Prostate gland (tissue), 2 donors: ENCODE results near the gene VTA1. TPM values are rescaled to one million over a fixed set of nuclear protein-coding genes. Genes with fewer than 3 reads are reported as not detected.

Source experiments
- DNase-seq: peaks from one replicate; pipeline ENCODE4 v3.0.0-alpha.2; 2019; ENCODE audit warnings: low spot score
- H3K27ac ChIP-seq, 2 donors: fragments of 200-600 bp; sonication (generic); 2 replicates each; pipeline ENCODE4 v1.5.1; 2017 to 2019
- H3K27me3 ChIP-seq: fragments of 200-600 bp; sonication (generic); replicated peaks from 2 replicates; pipeline ENCODE4 v1.5.1; 2019; ENCODE audit not compliant: insufficient read depth
- H3K36me3 ChIP-seq, 2 donors: fragments of 200-600 bp; sonication (generic); 1 replicate in 1 of 2; 2 replicates in 1 of 2; pipeline versions ENCODE4 v1.5.1 to v1.8.1; 2017 to 2019
- H3K4me1 ChIP-seq: fragments of 200-600 bp; sonication (generic); replicated peaks from 2 replicates; pipeline ENCODE4 v1.5.1; 2019
- H3K4me3 ChIP-seq, 2 donors: fragments of 200-600 bp; sonication (generic); 2 replicates each; pipeline ENCODE4 v1.5.1; 2017 to 2019
- H3K9me3 ChIP-seq: fragments of 200-600 bp; sonication (generic); 2 replicates; pipeline ENCODE4 v1.5.1; 2017
- POLR2A ChIP-seq: fragments of 450-650 bp; IDR thresholded peaks from one replicate; pipeline ENCODE4 v1.6.1; 2016; ENCODE audit warnings: antibody characterized with exemption, mild to moderate bottlenecking
- POLR2AphosphoS5 ChIP-seq: sonication (generic); formaldehyde crosslinking; IDR thresholded peaks from one replicate; pipeline ENCODE4 v1.6.1; 2017; ENCODE audit warnings: antibody characterized with exemption
- WGBS: methylation state at CpG from one replicate; pipeline ENCODE4 v1.1.5; 2018; 5-methylcytosine and 5-hydroxymethylcytosine counted together
- intact Hi-C: fragments of 100-400 bp; cut with DNase I; formaldehyde crosslinking; loops from one replicate; pipeline ENCODE4 v1.14.2; 2022
- total RNA-seq, 2 donors: library from RNA; depleted of rRNA; stranded (reverse); fragments of >200 nt; gene quantifications; one replicate each; pipeline ENCODE4 v1.1.0, GENCODE V29; 2016
- TF ChIP-seq, protein P1 (sequence below), 4 experiments: fragments of 200-600 bp in 2 of 4; fragments of 450-650 bp in 2 of 4; sonication (generic) in 2 of 4; IDR thresholded peaks; 1 replicate in 3 of 4; 2 replicates in 1 of 4; pipeline ENCODE4 v1.5.1; 2016 to 2019; ENCODE audit warnings: antibody characterized with exemption in 4 of 4, mild to moderate bottlenecking in 2 of 4, moderate library complexity in 2 of 4

Gene VTA1
- total RNA-seq, 2 donors from 2014 or later = 38.5 to 44.7 TPM

DNA sequence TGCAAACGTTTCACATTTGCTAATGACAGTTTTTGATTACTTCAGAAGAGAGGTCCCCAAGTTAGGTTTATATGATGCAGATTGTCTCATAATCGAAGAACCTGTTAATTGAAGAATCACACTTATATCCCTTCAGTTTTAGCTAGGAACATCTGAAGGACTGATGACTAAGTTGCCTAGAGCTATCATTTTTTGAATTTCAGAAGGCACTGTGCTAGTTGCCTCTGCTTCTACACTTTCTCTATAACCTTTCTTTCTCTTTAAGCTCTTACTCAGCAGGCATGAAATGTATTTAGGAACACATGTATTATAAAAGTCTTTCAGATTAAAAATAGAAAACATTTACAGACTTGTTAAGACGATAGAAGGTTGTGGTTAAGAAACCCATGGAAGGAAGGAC is 28.7 kb upstream of the VTA1 start:
- Histone ChIP-seq H3K36me3 (no peaks in the 10 kb centered on the region), H3K27me3 (no peaks in the 10 kb centered on the region), H3K4me1 (no peaks in the 10 kb centered on the region), H3K9me3 (no peaks in the 10 kb centered on the region), H3K27ac (no peak overlapping the region), H3K4me3 (no peak overlapping the region)
- TF ChIP-seq POLR2A (no peak), POLR2AphosphoS5 (no peak)
- TF ChIP-seq, protein P1, sequence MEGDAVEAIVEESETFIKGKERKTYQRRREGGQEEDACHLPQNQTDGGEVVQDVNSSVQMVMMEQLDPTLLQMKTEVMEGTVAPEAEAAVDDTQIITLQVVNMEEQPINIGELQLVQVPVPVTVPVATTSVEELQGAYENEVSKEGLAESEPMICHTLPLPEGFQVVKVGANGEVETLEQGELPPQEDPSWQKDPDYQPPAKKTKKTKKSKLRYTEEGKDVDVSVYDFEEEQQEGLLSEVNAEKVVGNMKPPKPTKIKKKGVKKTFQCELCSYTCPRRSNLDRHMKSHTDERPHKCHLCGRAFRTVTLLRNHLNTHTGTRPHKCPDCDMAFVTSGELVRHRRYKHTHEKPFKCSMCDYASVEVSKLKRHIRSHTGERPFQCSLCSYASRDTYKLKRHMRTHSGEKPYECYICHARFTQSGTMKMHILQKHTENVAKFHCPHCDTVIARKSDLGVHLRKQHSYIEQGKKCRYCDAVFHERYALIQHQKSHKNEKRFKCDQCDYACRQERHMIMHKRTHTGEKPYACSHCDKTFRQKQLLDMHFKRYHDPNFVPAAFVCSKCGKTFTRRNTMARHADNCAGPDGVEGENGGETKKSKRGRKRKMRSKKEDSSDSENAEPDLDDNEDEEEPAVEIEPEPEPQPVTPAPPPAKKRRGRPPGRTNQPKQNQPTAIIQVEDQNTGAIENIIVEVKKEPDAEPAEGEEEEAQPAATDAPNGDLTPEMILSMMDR (IDR thresholded peaks at IDR 0.05) = no peak
- DNase-seq = no peak
- intact Hi-C loops = no loop called here
- 81% methylated on average over 3 of the region's 3 CpGs for WGBS

DNA sequence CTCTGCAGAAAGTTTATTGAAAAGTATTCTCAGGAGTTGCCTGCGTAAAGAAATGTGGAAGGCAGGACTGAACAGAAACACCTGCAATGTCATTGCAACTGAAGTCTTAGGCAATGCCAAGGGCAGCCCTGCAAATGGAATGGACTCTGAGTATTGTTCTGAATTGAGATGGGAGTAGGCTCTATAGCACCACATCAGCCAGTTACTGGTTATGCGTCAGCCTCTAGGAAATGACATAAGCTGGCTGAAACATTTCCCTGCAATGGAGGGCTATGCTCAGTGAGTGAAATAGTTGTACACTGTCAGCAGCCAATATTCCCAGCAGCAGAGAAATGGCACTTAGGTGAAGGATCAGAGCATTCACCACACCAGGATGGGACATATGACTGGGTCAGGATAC is 28.1 kb upstream of the VTA1 start:
- Histone ChIP-seq H3K36me3 (no peaks in the 10 kb centered on the region), H3K4me3 (no peak overlapping the region), H3K27ac (no peak overlapping the region), H3K9me3 (no peaks in the 10 kb centered on the region), H3K27me3 (no peaks in the 10 kb centered on the region), H3K4me1 (no peaks in the 10 kb centered on the region)
- intact Hi-C loops = no loop called here
- TF ChIP-seq, protein P1 (IDR thresholded peaks at IDR 0.05) = no peak
- TF ChIP-seq POLR2AphosphoS5 = no peak
- no peak for TF ChIP-seq POLR2A
- WGBS = 80% methylated on average over 2 of the region's 2 CpGs
- DNase-seq = no peak

DNA sequence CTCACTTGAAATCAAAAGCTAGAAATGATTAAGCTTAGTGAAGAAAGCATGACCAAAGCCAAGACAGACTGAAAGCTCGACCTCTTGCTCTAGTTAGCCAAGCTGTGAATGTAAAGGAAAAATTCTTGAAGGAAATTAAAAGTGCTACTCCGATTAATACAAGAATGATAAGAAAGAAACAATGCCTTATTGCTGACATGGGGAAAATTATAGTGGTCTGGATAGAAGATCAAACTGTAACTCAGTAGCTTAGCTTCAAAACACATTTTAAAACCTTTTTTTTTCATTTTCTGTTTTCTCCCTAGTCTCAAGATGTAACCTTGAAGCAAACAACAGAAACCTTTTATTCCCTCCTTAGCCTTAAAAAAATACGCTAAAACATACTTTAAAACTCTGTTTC is 25.7 kb upstream of the VTA1 start:
- TF ChIP-seq, protein P1 (IDR thresholded peaks at IDR 0.05) = no peak
- no peak for TF ChIP-seq POLR2AphosphoS5
- no peak for TF ChIP-seq POLR2A
- no peak for DNase-seq
- WGBS = 88% methylated on average over 3 of the region's 3 CpGs
- H3K36me3 ChIP-seq = no peaks in the 10 kb centered on the region
- H3K27ac ChIP-seq = no peak overlapping the region
- H3K27me3 ChIP-seq = no peaks in the 10 kb centered on the region
- intact Hi-C loops = no loop called here
- H3K4me3 ChIP-seq = no peak overlapping the region
- H3K4me1 ChIP-seq = no peaks in the 10 kb centered on the region
- H3K9me3 ChIP-seq = no peaks in the 10 kb centered on the region

DNA sequence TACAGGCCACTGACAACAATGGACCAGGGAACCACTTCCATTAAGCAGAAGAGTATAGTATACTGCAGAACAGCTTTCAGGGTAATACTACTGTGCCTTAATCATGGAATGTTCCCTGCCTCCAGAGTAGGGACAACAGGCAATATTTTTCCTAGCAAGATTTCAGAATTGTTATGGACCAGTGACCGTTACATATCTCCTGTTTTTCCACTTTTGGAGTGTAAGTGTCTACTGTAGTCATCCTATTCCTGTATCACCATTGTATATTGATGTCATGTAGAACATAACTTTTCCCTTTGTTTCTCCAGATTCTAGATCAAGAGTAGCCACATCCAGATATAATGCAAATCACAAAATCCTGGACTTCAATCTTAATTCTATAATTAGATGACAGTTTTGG is 16.2 kb upstream of the VTA1 start:
- Histone ChIP-seq H3K4me3 (no peak overlapping the region), H3K27ac (no peak overlapping the region), H3K9me3 (no peaks in the 10 kb centered on the region), H3K4me1 (no peaks in the 10 kb centered on the region), H3K36me3 (no peaks in the 10 kb centered on the region), H3K27me3 (no peaks in the 10 kb centered on the region)
- intact Hi-C loops = no loop called here
- DNase-seq = no peak
- 89% methylated on average over 1 of the region's 1 CpG for WGBS
- TF ChIP-seq POLR2AphosphoS5 (no peak), POLR2A (no peak)
- TF ChIP-seq, protein P1 (IDR thresholded peaks at IDR 0.05) = no peak

DNA sequence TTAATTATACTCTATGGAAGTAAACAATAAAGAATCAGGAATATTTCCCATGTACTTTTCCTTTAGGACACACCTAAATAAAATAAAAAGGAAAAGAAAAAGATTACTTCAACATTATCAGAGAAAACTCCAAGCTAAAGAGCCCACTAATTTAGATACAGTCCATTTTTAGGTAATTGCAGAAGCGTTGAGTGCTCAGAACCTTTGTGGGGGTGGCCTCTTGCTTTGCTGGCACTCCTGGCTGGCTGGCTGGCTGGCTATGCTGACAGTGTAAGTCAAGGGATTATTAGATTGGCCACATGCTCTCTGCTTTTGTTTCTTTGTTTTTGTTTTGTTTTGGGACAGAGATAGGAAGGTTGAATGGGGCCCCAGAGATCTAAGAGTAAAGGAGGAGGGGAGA is 14.4 kb upstream of the VTA1 start, which contains the start of gene GJE1:
GJE1 (plus strand) TSS at position 301 of the 400 bp plus-strand sequence. CDS start 234 bp downstream, outside the sequence.
- intact Hi-C loops = no loop called here
- Histone ChIP-seq H3K27ac (no peak within 1 kb of the TSS), H3K9me3 (no peaks in the 10 kb centered on the region), H3K4me3 (no peak within 1 kb of the TSS), H3K36me3 (no peaks in the 10 kb centered on the region), H3K27me3 (no peaks in the 10 kb centered on the region), H3K4me1 (no peaks in the 10 kb centered on the region)
- no peak for DNase-seq
- no peak for TF ChIP-seq POLR2AphosphoS5
- no peak for TF ChIP-seq POLR2A
- TF ChIP-seq, protein P1 (IDR thresholded peaks at IDR 0.05) = no peak
- WGBS = 59% methylated on average over 1 of the region's 1 CpG
